K562 (cell line): Measurements from ENCODE around the gene CMTM1. TPM values are rescaled to one million over a fixed set of nuclear protein-coding genes. Genes with fewer than 3 reads are reported as not detected.

Experiments
- CC2D1A ChIP-seq: fragments of 450-650 bp; IDR thresholded peaks from 2 replicates; pipeline ENCODE4 v1.6.1; 2017; ENCODE audit warnings: mild to moderate bottlenecking
- CREB3L1 ChIP-seq: fragments of 450-650 bp; IDR thresholded peaks from 2 replicates; pipeline ENCODE4 v1.6.1; 2014; ENCODE audit warnings: low read depth, mild to moderate bottlenecking, moderate library complexity, borderline replicate concordance
- E2F5 ChIP-seq: sonication (generic); formaldehyde crosslinking; IDR thresholded peaks from 2 replicates; pipeline ENCODE4 v1.8.0; 2022; ENCODE audit warnings: mild to moderate bottlenecking, missing genetic modification reagents
- EP300 ChIP-seq: IDR thresholded peaks from 2 replicates; pipeline ENCODE4 v1.6.1; 2012; ENCODE audit warnings: low read length, improper control_type of control experiment
- ERF ChIP-seq: fragments of 450-650 bp; formaldehyde crosslinking; IDR thresholded peaks from 2 replicates; pipeline ENCODE4 v1.4.0; 2020; ENCODE audit warnings: mild to moderate bottlenecking, mixed read lengths
- FOSL1 ChIP-seq: fragments of 200-800 bp; sonication (Bioruptor generic); conservative IDR thresholded peaks from 2 replicates; pipeline ENCODE4 v1.6.1; 2016; ENCODE audit warnings: missing genetic modification characterization, missing compliant biosample characterization
- HEY1 ChIP-seq: fragments of 250-450 bp; sonication (Bioruptor Pico); IDR thresholded peaks from 2 replicates; pipeline ENCODE4 v1.5.0; 2020; ENCODE audit warnings: mild to moderate bottlenecking, moderate library complexity, borderline replicate concordance
- HMBOX1 ChIP-seq: sonication (generic); IDR thresholded peaks from 2 replicates; pipeline ENCODE4 v1.6.1; 2016
- KLF16 ChIP-seq: IDR thresholded peaks from 2 replicates; pipeline ENCODE4 v1.6.1; 2016; ENCODE audit warnings: antibody characterized with exemption
- MEIS2 ChIP-seq: fragments of 450-650 bp; IDR thresholded peaks from 2 replicates; pipeline ENCODE4 v1.6.1; 2014; ENCODE audit warnings: mild to moderate bottlenecking; ENCODE audit not compliant: partially characterized antibody
- PCBP1 ChIP-seq: fragments of 200-400 bp; formaldehyde crosslinking; IDR thresholded peaks from 2 replicates; pipeline ENCODE4 v1.6.1; 2018; ENCODE audit warnings: mild to moderate bottlenecking, low read depth, low read length; ENCODE audit not compliant: poor library complexity, severe bottlenecking
- PHTF2 ChIP-seq: fragments of 250-450 bp; sonication (Bioruptor Pico); IDR thresholded peaks from 2 replicates; pipeline ENCODE4 v1.5.0; 2021; ENCODE audit warnings: mild to moderate bottlenecking
- RB1 ChIP-seq: fragments of 450-650 bp; IDR thresholded peaks from 2 replicates; pipeline ENCODE4 v1.6.1; 2017; ENCODE audit warnings: low read depth, mild to moderate bottlenecking
- SMARCE1 ChIP-seq: fragments of 450-650 bp; IDR thresholded peaks from 2 replicates; pipeline ENCODE4 v1.7.1; 2016; ENCODE audit warnings: mild to moderate bottlenecking
- SRSF9 ChIP-seq: fragments of 200-400 bp; formaldehyde crosslinking; IDR thresholded peaks from 2 replicates; pipeline ENCODE4 v1.6.1; 2017; ENCODE audit warnings: low read depth, low read length, borderline replicate concordance
- TEAD2 ChIP-seq: fragments of 450-650 bp; IDR thresholded peaks from 2 replicates; pipeline ENCODE4 v1.6.1; 2016; ENCODE audit warnings: missing genetic modification characterization, control low read depth, missing compliant biosample characterization
- THAP12 ChIP-seq: fragments of 250-450 bp; sonication (Bioruptor Pico); IDR thresholded peaks from 2 replicates; pipeline ENCODE4 v1.9.0; 2021; ENCODE audit warnings: mild to moderate bottlenecking, inconsistent platforms
- U2AF1 ChIP-seq: fragments of 200-400 bp; formaldehyde crosslinking; optimal IDR thresholded peaks from 2 replicates; pipeline ENCODE3; 2017; ENCODE audit warnings: mild to moderate bottlenecking, low read depth, low read length, moderate library complexity
- ZBTB33 ChIP-seq: sonication (generic); formaldehyde crosslinking; IDR thresholded peaks from 2 replicates; pipeline ENCODE4 v1.8.1; 2023; ENCODE audit warnings: mild to moderate bottlenecking, missing genetic modification reagents
- ZBTB43 ChIP-seq: sonication (generic); formaldehyde crosslinking; IDR thresholded peaks from 2 replicates; pipeline ENCODE4 v1.8.0; 2023; ENCODE audit warnings: mild to moderate bottlenecking, missing genetic modification reagents
- ZEB2 ChIP-seq: fragments of 450-650 bp; IDR thresholded peaks from 2 replicates; pipeline ENCODE4 v1.6.1; 2016
- polyA plus RNA-seq, 8 experiments: library from polyadenylated mRNA; depleted of rRNA in 4 of 8; stranded (reverse) in 5 of 8; unstranded in 3 of 8; fragments of >200 nt; fragmentation: Nextera tagmentation in 2 of 8; fragmentation: Illumina TruSeq in 1 of 8; extraction: Ambion mirVana in 2 of 8; extraction: Trizol in 1 of 8; gene quantifications; 2 replicates each; pipeline versions ENCODE4 v1.2.1 to v1.2.3, GENCODE V29; 2011 to 2014; ENCODE audit warnings: inconsistent platforms in 1 of 8, missing spikeins in 1 of 8
- total RNA-seq, 7 experiments: library from RNA; depleted of rRNA in 6 of 7; stranded (reverse); fragments of >200 nt in 6 of 7; fragmentation: Illumina TruSeq in 2 of 7; extraction: Trizol in 2 of 7; gene quantifications; 2 replicates each; pipeline versions ENCODE4 v1.2.1 to v1.2.3, GENCODE V29; 2011 to 2021; ENCODE audit warnings: low replicate concordance in 1 of 7

Gene CMTM1
- total and polyA plus RNA-seq, 9 of the 15 experiments (the other 6 are each of a cell fraction or from before 2014, with no cell fraction given): 0.25 to 2.6 (median 1.1) TPM; not detected in 2

GRCh38 chr16:66534376-66534799 is 31.9 kb upstream of the CMTM1 start (continued):
- TF ChIP-seq THAP12 (CRISPR knock-in tag): 0 out of 2 replicates have a peak, but pooled peaks have one; percentile 27
- no peak for TF ChIP-seq ERF (CRISPR knock-in tag)
- TF ChIP-seq EP300: peak; percentile 53; the same call in 1 of the 2 replicates
- TF ChIP-seq U2AF1: no peak
- TF ChIP-seq TEAD2 (tag): peak; percentile 25; the same call in 1 of the 2 replicates
- TF ChIP-seq SRSF9: no peak
- TF ChIP-seq RB1: no peak
- no peak for TF ChIP-seq ZBTB43
- no peak for TF ChIP-seq E2F5 (CRISPR knock-in tag)
- peak; percentile 76; the same call in 1 of the 2 replicates for TF ChIP-seq KLF16
- TF ChIP-seq CREB3L1: no peak
- TF ChIP-seq ZEB2: peak; percentile 55; the same call in 1 of the 2 replicates
- TF ChIP-seq CC2D1A: peak; percentile 52; the same call in 1 of the 2 replicates
- no peak for TF ChIP-seq PHTF2 (CRISPR knock-in tag)
- no peak for TF ChIP-seq ZBTB33
- TF ChIP-seq HMBOX1: peak; percentile 11; the same call in 1 of the 2 replicates
- no peak for TF ChIP-seq FOSL1
- TF ChIP-seq HEY1 (CRISPR knock-in tag): no peak
- peak; percentile 44; the same call in 1 of the 2 replicates for TF ChIP-seq SMARCE1
- TF ChIP-seq PCBP1: no peak
- peak; percentile 63 for TF ChIP-seq MEIS2
